Uterus (tissue), 2 donors: ENCODE data around the gene PAK3.

Experiments used
- POLR2A ChIP-seq, 2 donors: fragments of 450-650 bp; IDR thresholded peaks; one replicate each; pipeline ENCODE4 v1.6.1; 2016; ENCODE audit warnings: antibody characterized with exemption in 2 of 2, mild to moderate bottlenecking in 1 of 2, moderate library complexity in 1 of 2
- TF ChIP-seq, protein P1 (sequence below), 4 experiments: fragments of 200-600 bp in 2 of 4; fragments of 450-650 bp in 2 of 4; sonication (generic) in 2 of 4; IDR thresholded peaks; one replicate each; pipeline ENCODE4 v1.5.1; 2016 to 2019; ENCODE audit warnings: antibody characterized with exemption in 4 of 4, mild to moderate bottlenecking in 2 of 4, moderate library complexity in 1 of 4

GRCh38 chrX:111169141-111169540 lies 73.2 kb downstream of the PAK3 start:
- TF ChIP-seq, protein P1, sequence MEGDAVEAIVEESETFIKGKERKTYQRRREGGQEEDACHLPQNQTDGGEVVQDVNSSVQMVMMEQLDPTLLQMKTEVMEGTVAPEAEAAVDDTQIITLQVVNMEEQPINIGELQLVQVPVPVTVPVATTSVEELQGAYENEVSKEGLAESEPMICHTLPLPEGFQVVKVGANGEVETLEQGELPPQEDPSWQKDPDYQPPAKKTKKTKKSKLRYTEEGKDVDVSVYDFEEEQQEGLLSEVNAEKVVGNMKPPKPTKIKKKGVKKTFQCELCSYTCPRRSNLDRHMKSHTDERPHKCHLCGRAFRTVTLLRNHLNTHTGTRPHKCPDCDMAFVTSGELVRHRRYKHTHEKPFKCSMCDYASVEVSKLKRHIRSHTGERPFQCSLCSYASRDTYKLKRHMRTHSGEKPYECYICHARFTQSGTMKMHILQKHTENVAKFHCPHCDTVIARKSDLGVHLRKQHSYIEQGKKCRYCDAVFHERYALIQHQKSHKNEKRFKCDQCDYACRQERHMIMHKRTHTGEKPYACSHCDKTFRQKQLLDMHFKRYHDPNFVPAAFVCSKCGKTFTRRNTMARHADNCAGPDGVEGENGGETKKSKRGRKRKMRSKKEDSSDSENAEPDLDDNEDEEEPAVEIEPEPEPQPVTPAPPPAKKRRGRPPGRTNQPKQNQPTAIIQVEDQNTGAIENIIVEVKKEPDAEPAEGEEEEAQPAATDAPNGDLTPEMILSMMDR (IDR thresholded peaks at IDR 0.05): no peak
- TF ChIP-seq POLR2A (IDR thresholded peaks at IDR 0.05): no peak
